HEK293 (cell line): Measurements from ENCODE around the gene ZMYND15.
A peak's percentile ranks its signal among the peaks of the same experiment; 100 is the strongest.
"Not testable (repeated sequence)": the region's sequence is repeated elsewhere in the genome, so short reads cannot be mapped to it uniquely, and the experiment has no call there.

Experiments used
- CTCF ChIA-PET: fragments of 350-600 bp; formaldehyde crosslinking; extraction: SDS; loops from one replicate; lab custom pipeline; 2021; ENCODE audit warnings: antibody characterized with exemption; lab: Yijun Ruan, JAX
- POLR2A ChIA-PET: fragments of 300-600 bp; formaldehyde crosslinking; extraction: SDS; loops from one replicate; lab custom pipeline; 2020; ENCODE audit warnings: antibody characterized with exemption, inconsistent platforms; lab: Yijun Ruan, JAX
- H3K27ac ChIP-seq: fragments of 200-500 bp; sonication (Bioruptor generic); 2 replicates; pipeline ENCODE4 v1.5.1; 2014; ENCODE audit warnings: low read depth, low read length, control low read depth, inconsistent platforms; ENCODE audit errors: extremely low read depth
- H3K36me3 ChIP-seq, 2 experiments: fragments of 200-500 bp in 1 of 2; sonication (Bioruptor generic) in 1 of 2; 1 replicate in 1 of 2; 2 replicates in 1 of 2; pipeline ENCODE4 v1.5.1; 2014 to 2017; ENCODE audit warnings: inconsistent platforms in 2 of 2, low read length in 2 of 2; ENCODE audit not compliant: control insufficient read depth in 2 of 2, insufficient read depth in 1 of 2
- H3K4me1 ChIP-seq: fragments of 200-500 bp; sonication (Bioruptor generic); 2 replicates; pipeline ENCODE4 v1.5.1; 2014; ENCODE audit warnings: mild to moderate bottlenecking, low read length, inconsistent platforms; ENCODE audit not compliant: control insufficient read depth, insufficient read depth
- H3K4me3 ChIP-seq: 2 replicates; pipeline ENCODE4 v1.5.1; 2011; ENCODE audit warnings: low read depth, mild to moderate bottlenecking, control low read depth, low read length, moderate library complexity
- H3K9me3 ChIP-seq: fragments of 200-500 bp; sonication (Bioruptor generic); 2 replicates; pipeline ENCODE4 v1.5.1; 2014; ENCODE audit warnings: low read depth, low read length, inconsistent platforms; ENCODE audit not compliant: control insufficient read depth, insufficient read depth
- MYNN ChIP-seq: fragments of 450-650 bp; formaldehyde crosslinking; IDR thresholded peaks from 2 replicates; pipeline ENCODE4 v1.5.1; 2016; ENCODE audit warnings: missing biosample characterization, missing genetic modification characterization, borderline replicate concordance
- SCRT2 ChIP-seq: fragments of 450-650 bp; formaldehyde crosslinking; IDR thresholded peaks from 2 replicates; pipeline ENCODE4 v1.5.1; 2016; ENCODE audit warnings: missing biosample characterization, missing genetic modification characterization
- SP2 ChIP-seq: fragments of 450-650 bp; formaldehyde crosslinking; IDR thresholded peaks from 2 replicates; pipeline ENCODE4 v1.5.1; 2016; ENCODE audit warnings: missing biosample characterization, missing genetic modification characterization
- SP3 ChIP-seq: fragments of 450-650 bp; formaldehyde crosslinking; IDR thresholded peaks from 2 replicates; pipeline ENCODE4 v1.5.1; 2016; ENCODE audit warnings: missing biosample characterization, missing genetic modification characterization
- TCF7L2 ChIP-seq: IDR thresholded peaks from 2 replicates; pipeline ENCODE4 v1.6.1; 2011; ENCODE audit warnings: low read depth, mild to moderate bottlenecking, inconsistent platforms, low read length, moderate library complexity, borderline replicate concordance
- TRIM28 ChIP-seq: IDR thresholded peaks from 2 replicates; pipeline ENCODE4 v1.6.1; 2011; ENCODE audit warnings: low read length, control low read depth, borderline replicate concordance
- ZFP3 ChIP-seq: fragments of 450-650 bp; formaldehyde crosslinking; IDR thresholded peaks from 2 replicates; pipeline ENCODE4 v1.5.1; 2016; ENCODE audit warnings: low read depth, missing biosample characterization, missing genetic modification characterization
- ZIC2 ChIP-seq: fragments of 450-650 bp; formaldehyde crosslinking; IDR thresholded peaks from 2 replicates; pipeline ENCODE4 v1.5.1; 2016; ENCODE audit warnings: missing biosample characterization, missing genetic modification characterization
- ZNF112 ChIP-seq: fragments of 450-650 bp; formaldehyde crosslinking; IDR thresholded peaks from 2 replicates; pipeline ENCODE4 v1.5.0; 2017; ENCODE audit warnings: missing biosample characterization, missing genetic modification characterization
- ZNF121 ChIP-seq: fragments of 450-650 bp; formaldehyde crosslinking; IDR thresholded peaks from 2 replicates; pipeline ENCODE4 v1.5.1; 2016; ENCODE audit warnings: missing biosample characterization, missing genetic modification characterization
- ZNF132 ChIP-seq: fragments of 450-650 bp; formaldehyde crosslinking; IDR thresholded peaks from 2 replicates; pipeline ENCODE4 v1.5.1; 2017; ENCODE audit warnings: missing biosample characterization, missing genetic modification characterization, borderline replicate concordance
- ZNF133 ChIP-seq: fragments of 450-650 bp; formaldehyde crosslinking; IDR thresholded peaks from 2 replicates; pipeline ENCODE4 v1.5.1; 2016; ENCODE audit warnings: missing biosample characterization, missing genetic modification characterization
- ZNF24 ChIP-seq: fragments of 450-650 bp; formaldehyde crosslinking; IDR thresholded peaks from 2 replicates; pipeline ENCODE4 v1.5.1; 2016; ENCODE audit warnings: missing biosample characterization, missing genetic modification characterization
- ZNF366 ChIP-seq: fragments of 450-650 bp; formaldehyde crosslinking; conservative IDR thresholded peaks from 2 replicates; pipeline ENCODE4 v1.5.1; 2016; ENCODE audit warnings: missing biosample characterization, missing genetic modification characterization
- ZNF624 ChIP-seq: fragments of 450-650 bp; formaldehyde crosslinking; IDR thresholded peaks from 2 replicates; pipeline ENCODE4 v1.5.1; 2017; ENCODE audit warnings: missing biosample characterization, missing genetic modification characterization
- TF ChIP-seq, protein P1 (sequence below): fragments of 450-650 bp; formaldehyde crosslinking; IDR thresholded peaks from 2 replicates; pipeline ENCODE4 v1.5.1; 2016; ENCODE audit warnings: missing biosample characterization, missing genetic modification characterization
- TF ChIP-seq, protein P2 (sequence below): sonication (generic); formaldehyde crosslinking; IDR thresholded peaks from 2 replicates; pipeline ENCODE4 v1.8.1; 2022; ENCODE audit warnings: mild to moderate bottlenecking, moderate library complexity, missing genetic modification reagents
- TF ChIP-seq, protein P3 (sequence below): fragments of 450-650 bp; formaldehyde crosslinking; conservative IDR thresholded peaks from 2 replicates; pipeline ENCODE4 v1.5.1; 2016; ENCODE audit warnings: low read depth, missing biosample characterization, missing genetic modification characterization
- TF ChIP-seq, protein P4 (sequence below): fragments of 450-650 bp; formaldehyde crosslinking; IDR thresholded peaks from 2 replicates; pipeline ENCODE4 v1.5.1; 2016; ENCODE audit warnings: missing biosample characterization, missing genetic modification characterization, borderline replicate concordance
- TF ChIP-seq, protein P5 (sequence below): fragments of 450-650 bp; formaldehyde crosslinking; IDR thresholded peaks from 2 replicates; pipeline ENCODE4 v1.5.1; 2017; ENCODE audit warnings: missing biosample characterization, missing genetic modification characterization
- TF ChIP-seq, protein P6 (sequence below): fragments of 450-650 bp; formaldehyde crosslinking; IDR thresholded peaks from 2 replicates; pipeline ENCODE4 v1.5.1; 2016; ENCODE audit warnings: missing biosample characterization, missing genetic modification characterization

ZMYND15 gene

DNA sequence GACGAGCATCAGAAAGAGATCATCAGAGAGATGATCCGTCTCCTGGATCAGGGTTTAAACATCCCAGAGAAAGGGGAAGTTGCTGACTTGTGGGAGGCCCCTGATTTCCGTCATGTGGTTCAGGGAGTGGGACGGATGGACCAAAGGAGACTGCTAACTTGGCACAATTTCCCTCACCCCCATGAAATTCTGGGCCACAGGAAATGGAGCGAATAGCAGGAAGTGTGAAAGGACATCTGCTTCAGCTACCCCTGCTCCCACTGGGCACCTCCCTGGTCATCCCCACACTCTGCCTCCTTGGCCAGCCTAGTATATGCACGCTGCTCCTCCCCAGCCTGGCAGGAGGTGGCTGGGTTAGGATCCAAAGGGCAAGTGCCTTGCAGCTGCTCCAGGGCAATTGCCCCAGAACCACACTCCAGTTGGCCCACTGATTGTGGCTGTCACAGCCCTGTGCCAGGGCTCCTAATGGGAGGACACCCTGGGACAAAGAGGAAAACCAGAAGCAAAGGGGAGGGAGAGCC, 27.9 kb upstream of the ZMYND15 start (continued):
- TF ChIP-seq, protein P1, sequence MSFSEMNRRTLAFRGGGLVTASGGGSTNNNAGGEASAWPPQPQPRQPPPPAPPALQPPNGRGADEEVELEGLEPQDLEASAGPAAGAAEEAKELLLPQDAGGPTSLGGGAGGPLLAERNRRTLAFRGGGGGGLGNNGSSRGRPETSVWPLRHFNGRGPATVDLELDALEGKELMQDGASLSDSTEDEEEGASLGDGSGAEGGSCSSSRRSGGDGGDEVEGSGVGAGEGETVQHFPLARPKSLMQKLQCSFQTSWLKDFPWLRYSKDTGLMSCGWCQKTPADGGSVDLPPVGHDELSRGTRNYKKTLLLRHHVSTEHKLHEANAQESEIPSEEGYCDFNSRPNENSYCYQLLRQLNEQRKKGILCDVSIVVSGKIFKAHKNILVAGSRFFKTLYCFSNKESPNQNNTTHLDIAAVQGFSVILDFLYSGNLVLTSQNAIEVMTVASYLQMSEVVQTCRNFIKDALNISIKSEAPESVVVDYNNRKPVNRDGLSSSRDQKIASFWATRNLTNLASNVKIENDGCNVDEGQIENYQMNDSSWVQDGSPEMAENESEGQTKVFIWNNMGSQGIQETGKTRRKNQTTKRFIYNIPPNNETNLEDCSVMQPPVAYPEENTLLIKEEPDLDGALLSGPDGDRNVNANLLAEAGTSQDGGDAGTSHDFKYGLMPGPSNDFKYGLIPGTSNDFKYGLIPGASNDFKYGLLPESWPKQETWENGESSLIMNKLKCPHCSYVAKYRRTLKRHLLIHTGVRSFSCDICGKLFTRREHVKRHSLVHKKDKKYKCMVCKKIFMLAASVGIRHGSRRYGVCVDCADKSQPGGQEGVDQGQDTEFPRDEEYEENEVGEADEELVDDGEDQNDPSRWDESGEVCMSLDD (tag by site-specific recombination) = no peak
- TF ChIP-seq, protein P2, sequence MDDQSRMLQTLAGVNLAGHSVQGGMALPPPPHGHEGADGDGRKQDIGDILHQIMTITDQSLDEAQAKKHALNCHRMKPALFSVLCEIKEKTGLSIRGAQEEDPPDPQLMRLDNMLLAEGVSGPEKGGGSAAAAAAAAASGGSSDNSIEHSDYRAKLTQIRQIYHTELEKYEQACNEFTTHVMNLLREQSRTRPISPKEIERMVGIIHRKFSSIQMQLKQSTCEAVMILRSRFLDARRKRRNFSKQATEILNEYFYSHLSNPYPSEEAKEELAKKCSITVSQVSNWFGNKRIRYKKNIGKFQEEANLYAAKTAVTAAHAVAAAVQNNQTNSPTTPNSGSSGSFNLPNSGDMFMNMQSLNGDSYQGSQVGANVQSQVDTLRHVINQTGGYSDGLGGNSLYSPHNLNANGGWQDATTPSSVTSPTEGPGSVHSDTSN (CRISPR knock-in tag) = no peak
- TF ChIP-seq, protein P3, sequence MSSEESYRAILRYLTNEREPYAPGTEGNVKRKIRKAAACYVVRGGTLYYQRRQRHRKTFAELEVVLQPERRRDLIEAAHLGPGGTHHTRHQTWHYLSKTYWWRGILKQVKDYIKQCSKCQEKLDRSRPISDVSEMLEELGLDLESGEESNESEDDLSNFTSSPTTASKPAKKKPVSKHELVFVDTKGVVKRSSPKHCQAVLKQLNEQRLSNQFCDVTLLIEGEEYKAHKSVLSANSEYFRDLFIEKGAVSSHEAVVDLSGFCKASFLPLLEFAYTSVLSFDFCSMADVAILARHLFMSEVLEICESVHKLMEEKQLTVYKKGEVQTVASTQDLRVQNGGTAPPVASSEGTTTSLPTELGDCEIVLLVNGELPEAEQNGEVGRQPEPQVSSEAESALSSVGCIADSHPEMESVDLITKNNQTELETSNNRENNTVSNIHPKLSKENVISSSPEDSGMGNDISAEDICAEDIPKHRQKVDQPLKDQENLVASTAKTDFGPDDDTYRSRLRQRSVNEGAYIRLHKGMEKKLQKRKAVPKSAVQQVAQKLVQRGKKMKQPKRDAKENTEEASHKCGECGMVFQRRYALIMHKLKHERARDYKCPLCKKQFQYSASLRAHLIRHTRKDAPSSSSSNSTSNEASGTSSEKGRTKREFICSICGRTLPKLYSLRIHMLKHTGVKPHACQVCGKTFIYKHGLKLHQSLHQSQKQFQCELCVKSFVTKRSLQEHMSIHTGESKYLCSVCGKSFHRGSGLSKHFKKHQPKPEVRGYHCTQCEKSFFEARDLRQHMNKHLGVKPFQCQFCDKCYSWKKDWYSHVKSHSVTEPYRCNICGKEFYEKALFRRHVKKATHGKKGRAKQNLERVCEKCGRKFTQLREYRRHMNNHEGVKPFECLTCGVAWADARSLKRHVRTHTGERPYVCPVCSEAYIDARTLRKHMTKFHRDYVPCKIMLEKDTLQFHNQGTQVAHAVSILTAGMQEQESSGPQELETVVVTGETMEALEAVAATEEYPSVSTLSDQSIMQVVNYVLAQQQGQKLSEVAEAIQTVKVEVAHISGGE (tag by site-specific recombination) = no peak
- TF ChIP-seq ZFP3 (tag by site-specific recombination) (no peak), ZIC2 (tag by site-specific recombination) (peak; percentile 39; the same call in 1 of the 2 replicates), ZNF366 (tag by site-specific recombination) (no peak), TRIM28 (no peak), ZNF624 (tag by site-specific recombination) (no peak), ZNF121 (tag by site-specific recombination) (no peak), ZNF132 (tag by site-specific recombination) (no peak), ZNF24 (tag by site-specific recombination) (no peak), ZNF133 (no peak), ZNF112 (tag by site-specific recombination) (no peak)
- TF ChIP-seq, protein P4, sequence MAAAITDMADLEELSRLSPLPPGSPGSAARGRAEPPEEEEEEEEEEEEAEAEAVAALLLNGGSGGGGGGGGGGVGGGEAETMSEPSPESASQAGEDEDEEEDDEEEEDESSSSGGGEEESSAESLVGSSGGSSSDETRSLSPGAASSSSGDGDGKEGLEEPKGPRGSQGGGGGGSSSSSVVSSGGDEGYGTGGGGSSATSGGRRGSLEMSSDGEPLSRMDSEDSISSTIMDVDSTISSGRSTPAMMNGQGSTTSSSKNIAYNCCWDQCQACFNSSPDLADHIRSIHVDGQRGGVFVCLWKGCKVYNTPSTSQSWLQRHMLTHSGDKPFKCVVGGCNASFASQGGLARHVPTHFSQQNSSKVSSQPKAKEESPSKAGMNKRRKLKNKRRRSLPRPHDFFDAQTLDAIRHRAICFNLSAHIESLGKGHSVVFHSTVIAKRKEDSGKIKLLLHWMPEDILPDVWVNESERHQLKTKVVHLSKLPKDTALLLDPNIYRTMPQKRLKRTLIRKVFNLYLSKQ (tag by site-specific recombination) = no peak
- TF ChIP-seq, protein P5, sequence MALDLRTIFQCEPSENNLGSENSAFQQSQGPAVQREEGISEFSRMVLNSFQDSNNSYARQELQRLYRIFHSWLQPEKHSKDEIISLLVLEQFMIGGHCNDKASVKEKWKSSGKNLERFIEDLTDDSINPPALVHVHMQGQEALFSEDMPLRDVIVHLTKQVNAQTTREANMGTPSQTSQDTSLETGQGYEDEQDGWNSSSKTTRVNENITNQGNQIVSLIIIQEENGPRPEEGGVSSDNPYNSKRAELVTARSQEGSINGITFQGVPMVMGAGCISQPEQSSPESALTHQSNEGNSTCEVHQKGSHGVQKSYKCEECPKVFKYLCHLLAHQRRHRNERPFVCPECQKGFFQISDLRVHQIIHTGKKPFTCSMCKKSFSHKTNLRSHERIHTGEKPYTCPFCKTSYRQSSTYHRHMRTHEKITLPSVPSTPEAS = no peak

DNA sequence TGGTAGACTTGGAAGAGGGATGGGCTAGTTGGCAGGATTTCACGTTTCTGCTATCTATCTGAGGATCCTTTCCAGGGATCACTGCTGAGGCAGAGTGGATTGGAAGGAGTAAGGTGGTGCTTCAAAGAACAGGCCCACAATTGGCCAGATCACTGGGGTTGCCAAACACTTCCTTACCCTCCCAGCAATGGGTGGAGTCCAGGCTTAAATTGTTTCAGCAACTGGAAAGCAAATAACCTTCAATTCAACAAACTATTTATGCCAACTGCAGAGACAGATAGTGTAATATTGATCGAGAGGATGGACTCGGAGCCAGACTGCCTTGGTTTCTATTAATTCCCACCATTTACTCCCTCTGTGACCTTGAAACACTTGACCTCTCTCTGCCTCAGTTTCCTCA, 27.1 kb upstream of the ZMYND15 start:
- no peak overlapping the region for H3K27ac ChIP-seq
- H3K4me1 ChIP-seq = peaks cover 5% of the 10 kb centered on the region; the same call in 1 of the 2 replicates
- ChIA-PET CTCF (interaction anchor here (1.5 kb wide), 1 partner anchor 20 kb away, joined by 3 read pairs; no protein-coding TSS in a partner anchor), POLR2A (no interaction called here)
- H3K4me3 ChIP-seq = no peak overlapping the region
- no peaks in the 10 kb centered on the region for H3K9me3 ChIP-seq
- TF ChIP-seq SCRT2 (tag by site-specific recombination) (no peak), MYNN (tag by site-specific recombination) (no peak), TCF7L2 (no peak), SP3 (0 out of 2 replicates have a peak, but pooled peaks have one; percentile 12), SP2 (tag by site-specific recombination) (0 out of 2 replicates have a peak, but pooled peaks have one; percentile 10)
- TF ChIP-seq, protein P6, sequence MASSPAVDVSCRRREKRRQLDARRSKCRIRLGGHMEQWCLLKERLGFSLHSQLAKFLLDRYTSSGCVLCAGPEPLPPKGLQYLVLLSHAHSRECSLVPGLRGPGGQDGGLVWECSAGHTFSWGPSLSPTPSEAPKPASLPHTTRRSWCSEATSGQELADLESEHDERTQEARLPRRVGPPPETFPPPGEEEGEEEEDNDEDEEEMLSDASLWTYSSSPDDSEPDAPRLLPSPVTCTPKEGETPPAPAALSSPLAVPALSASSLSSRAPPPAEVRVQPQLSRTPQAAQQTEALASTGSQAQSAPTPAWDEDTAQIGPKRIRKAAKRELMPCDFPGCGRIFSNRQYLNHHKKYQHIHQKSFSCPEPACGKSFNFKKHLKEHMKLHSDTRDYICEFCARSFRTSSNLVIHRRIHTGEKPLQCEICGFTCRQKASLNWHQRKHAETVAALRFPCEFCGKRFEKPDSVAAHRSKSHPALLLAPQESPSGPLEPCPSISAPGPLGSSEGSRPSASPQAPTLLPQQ = no peak
- peaks cover 0 to 27% of the 10 kb centered on the region in 2 experiments; a peak in 2 of 3 replicates for H3K36me3 ChIP-seq

DNA sequence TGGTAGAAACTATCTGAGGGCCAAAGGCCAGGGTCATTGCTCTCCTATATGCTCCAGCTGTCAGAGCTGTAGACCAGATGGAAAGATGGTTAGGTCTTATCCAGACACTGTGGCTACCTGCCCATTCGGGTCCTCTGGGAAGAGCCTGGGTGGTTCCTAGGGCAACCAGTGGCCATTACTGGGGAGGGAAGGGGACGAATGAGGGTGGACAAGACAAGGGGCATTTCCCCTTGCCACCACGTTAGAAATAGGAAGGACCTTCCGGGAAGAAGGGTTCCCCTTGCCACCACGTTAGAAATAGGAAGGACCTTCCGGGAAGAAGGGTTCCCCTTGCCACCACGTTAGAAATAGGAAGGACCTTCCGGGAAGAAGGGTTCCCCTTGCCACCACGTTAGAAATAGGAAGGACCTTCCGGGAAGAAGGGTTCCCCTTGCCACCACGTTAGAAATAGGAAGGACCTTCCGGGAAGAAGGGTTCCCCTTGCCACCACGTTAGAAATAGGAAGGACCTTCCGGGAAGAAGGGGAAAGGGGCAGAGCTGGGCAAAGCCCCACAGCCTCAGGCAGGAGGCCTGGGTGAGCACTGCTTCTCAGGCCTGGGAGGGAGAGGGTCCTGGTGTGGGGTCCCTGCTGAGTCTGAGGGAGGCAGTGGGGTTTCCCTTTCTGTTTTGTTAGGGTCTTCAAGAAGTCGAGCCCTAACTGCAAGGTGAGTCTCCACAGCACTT, 25.1 kb upstream of the ZMYND15 start:
- H3K27ac ChIP-seq, H3K4me3 ChIP-seq, H3K9me3 ChIP-seq, POLR2A ChIA-PET: not testable (repeated sequence)
- Histone ChIP-seq H3K36me3 (peaks cover 4 to 47% of the 10 kb centered on the region in 2 experiments; a peak in 2 of 3 replicates), H3K4me1 (peaks cover 12% of the 10 kb centered on the region)
- CTCF ChIA-PET = interaction anchor here (0.6 to 1.6 kb wide), 3 partner anchors 10 to 151 kb away, joined by 4 read pairs; partner anchors contain the start of gene PELP1
